CD4-positive, alpha-beta T cell treated with Interleukin-17A for 1 hour (primary cell): ENCODE data around the gene LUZP2.

Experiments
- DNase-seq: peaks from one replicate; pipeline ENCODE4 v3.0.0-alpha.2; 2020

LUZP2 gene

GRCh38 chr11:24496736-24497725 is at the start of gene LUZP2:
LUZP2 (plus strand) TSS chr11:24497053.
- no peak for DNase-seq

- DNase-seq, result no peak
These were observed 43.6 kb upstream of the LUZP2 start for GRCh38 chr11:24453129-24453718.

- no peak for DNase-seq
These were observed 38.9 kb upstream of the LUZP2 start for GRCh38 chr11:24457985-24458384.

GRCh38 chr11:24470431-24470830 is 26.4 kb upstream of the LUZP2 start:
- DNase-seq, result no peak

GRCh38 chr11:24471084-24471483 is 25.8 kb upstream of the LUZP2 start:
- no peak for DNase-seq

GRCh38 chr11:24478718-24479117 is 18.1 kb upstream of the LUZP2 start:
- DNase-seq, result no peak

- no peak for DNase-seq
These were observed 7.4 kb upstream of the LUZP2 start for GRCh38 chr11:24489477-24489876.

- DNase-seq, result no peak
These were observed 492 bp upstream of the LUZP2 start for GRCh38 chr11:24496386-24496735.

GRCh38 chr11:24497831-24498230 is 978 bp downstream of the LUZP2 start:
- no peak for DNase-seq

GRCh38 chr11:24502425-24502824 is 5.6 kb downstream of the LUZP2 start:
- no peak for DNase-seq

GRCh38 chr11:24509114-24509513 is 12.3 kb downstream of the LUZP2 start:
- DNase-seq, result no peak

- no peak for DNase-seq
These were observed 14.7 kb downstream of the LUZP2 start for GRCh38 chr11:24511511-24511910.

- DNase-seq, result no peak
These were observed 16.8 kb downstream of the LUZP2 start for GRCh38 chr11:24513479-24514218.

- DNase-seq, result no peak
These were observed 17.4 kb downstream of the LUZP2 start for GRCh38 chr11:24514219-24514594.

GRCh38 chr11:24515632-24516031 is 18.8 kb downstream of the LUZP2 start:
- no peak for DNase-seq

GRCh38 chr11:24516638-24517037 is 19.8 kb downstream of the LUZP2 start:
- no peak for DNase-seq

GRCh38 chr11:24521601-24522000 is 24.7 kb downstream of the LUZP2 start:
- DNase-seq, result no peak

- no peak for DNase-seq
These were observed 27.3 kb downstream of the LUZP2 start for GRCh38 chr11:24524156-24524555.

GRCh38 chr11:24531528-24531927 is 34.7 kb downstream of the LUZP2 start:
- DNase-seq, result no peak

GRCh38 chr11:24543771-24544170 is 46.9 kb downstream of the LUZP2 start:
- DNase-seq, result no peak

- DNase-seq, result no peak
These were observed 59.8 kb downstream of the LUZP2 start for GRCh38 chr11:24556693-24557092.

- DNase-seq, result no peak
These were observed 62.5 kb downstream of the LUZP2 start for GRCh38 chr11:24559315-24559714.

- DNase-seq, result no peak
These were observed 63.5 kb downstream of the LUZP2 start for GRCh38 chr11:24560324-24560723.

- no peak for DNase-seq
These were observed 70.5 kb downstream of the LUZP2 start for GRCh38 chr11:24567380-24567779.
